Fibroblast of pulmonary artery (primary cell): ENCODE results near the gene PLVAP.

Experiments
- DNase-seq: peaks from one replicate; pipeline ENCODE4 v3.0.0-alpha.2; 2010; ENCODE audit warnings: low read depth
- H3K4me3 ChIP-seq: replicated peaks from 2 replicates; pipeline ENCODE4 v1.5.1; 2011; ENCODE audit warnings: low read depth, mild to moderate bottlenecking, control low read depth, low read length, moderate library complexity
- CTCF ChIP-seq: IDR thresholded peaks from 2 replicates; pipeline ENCODE4 v1.5.1; 2011; ENCODE audit warnings: mild to moderate bottlenecking, control low read depth, low read length, inconsistent platforms; ENCODE audit errors: missing control alignments

PLVAP gene

GRCh38 chr19:17324357-17325114 is 52.6 kb downstream of the PLVAP start:
- H3K4me3 ChIP-seq, result no peak overlapping the region
- DNase-seq, result no peak

DNA sequence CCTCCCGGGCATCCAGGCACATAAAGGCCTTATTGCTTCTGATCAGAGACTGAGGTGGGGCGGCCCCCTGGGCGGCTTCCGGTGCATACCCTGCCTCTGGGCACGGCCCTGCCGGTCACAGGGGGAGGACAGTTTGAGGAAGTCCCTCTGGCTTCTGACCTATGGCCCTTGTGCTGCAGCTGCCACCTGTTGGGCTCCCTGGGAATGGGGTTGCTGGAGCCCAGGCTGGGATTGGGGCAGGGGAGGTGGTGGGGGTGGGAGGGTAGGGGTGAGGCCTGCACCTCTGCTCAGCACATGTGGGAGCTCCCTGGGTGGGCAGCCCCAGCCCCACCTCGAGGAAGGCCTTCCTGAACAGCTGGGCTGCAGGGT is 53.2 kb downstream of the PLVAP start:
- no peak overlapping the region for H3K4me3 ChIP-seq
- no peak for TF ChIP-seq CTCF
- no peak for DNase-seq

More at GRCh38 chr19:17324357-17325114, 52.6 kb downstream of the PLVAP start:
- TF ChIP-seq CTCF, result no peak

DNA sequence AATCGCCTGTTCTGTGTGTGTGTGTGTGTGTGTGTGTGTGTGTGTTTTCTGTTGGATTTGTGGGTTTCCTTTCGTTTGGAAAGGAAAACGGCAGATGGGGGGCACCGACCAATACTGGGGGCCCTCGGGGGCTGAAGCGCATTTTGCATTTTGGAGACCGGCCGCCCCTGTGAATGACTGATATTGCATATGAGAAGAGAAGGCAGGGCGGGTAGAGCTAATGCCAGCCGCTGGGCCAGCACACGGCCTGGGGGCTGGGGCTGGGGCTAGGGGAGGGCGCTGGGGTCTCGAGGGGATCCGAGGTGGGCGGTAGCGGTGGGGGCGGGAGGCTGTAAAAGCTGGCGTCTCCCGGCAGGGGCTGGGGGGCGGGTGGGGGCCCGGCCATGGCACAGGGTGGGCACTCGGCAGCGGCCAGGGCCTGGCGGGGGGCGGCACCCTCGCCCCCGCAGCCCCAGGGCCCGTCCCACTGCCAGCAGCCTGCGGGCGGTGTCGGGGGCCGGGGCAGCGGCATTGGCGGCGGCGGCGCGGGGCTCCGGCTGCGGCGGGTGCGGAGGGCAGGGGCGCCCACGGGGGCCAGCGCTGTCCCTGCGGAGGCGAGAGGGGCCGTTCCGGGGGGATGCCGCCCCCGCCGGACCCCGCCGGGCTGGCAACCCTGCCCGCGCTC is 53.7 kb downstream of the PLVAP start:
- TF ChIP-seq CTCF, result no peak
- no peak for DNase-seq
- no peak overlapping the region for H3K4me3 ChIP-seq

GRCh38 chr19:17322854-17323253 is 54.3 kb downstream of the PLVAP start:
- no peak for TF ChIP-seq CTCF
- DNase-seq, result no peak
- H3K4me3 ChIP-seq, result no peak overlapping the region

GRCh38 chr19:17321655-17322489 is 55.3 kb downstream of the PLVAP start:
- no peak for TF ChIP-seq CTCF
- no peak for DNase-seq
- H3K4me3 ChIP-seq, result no peak overlapping the region

GRCh38 chr19:17320435-17320834 is 56.7 kb downstream of the PLVAP start:
- no peak overlapping the region for H3K4me3 ChIP-seq
- DNase-seq, result no peak
- TF ChIP-seq CTCF, result no peak
